ENCODE results near the gene CCDC160.

DNA sequence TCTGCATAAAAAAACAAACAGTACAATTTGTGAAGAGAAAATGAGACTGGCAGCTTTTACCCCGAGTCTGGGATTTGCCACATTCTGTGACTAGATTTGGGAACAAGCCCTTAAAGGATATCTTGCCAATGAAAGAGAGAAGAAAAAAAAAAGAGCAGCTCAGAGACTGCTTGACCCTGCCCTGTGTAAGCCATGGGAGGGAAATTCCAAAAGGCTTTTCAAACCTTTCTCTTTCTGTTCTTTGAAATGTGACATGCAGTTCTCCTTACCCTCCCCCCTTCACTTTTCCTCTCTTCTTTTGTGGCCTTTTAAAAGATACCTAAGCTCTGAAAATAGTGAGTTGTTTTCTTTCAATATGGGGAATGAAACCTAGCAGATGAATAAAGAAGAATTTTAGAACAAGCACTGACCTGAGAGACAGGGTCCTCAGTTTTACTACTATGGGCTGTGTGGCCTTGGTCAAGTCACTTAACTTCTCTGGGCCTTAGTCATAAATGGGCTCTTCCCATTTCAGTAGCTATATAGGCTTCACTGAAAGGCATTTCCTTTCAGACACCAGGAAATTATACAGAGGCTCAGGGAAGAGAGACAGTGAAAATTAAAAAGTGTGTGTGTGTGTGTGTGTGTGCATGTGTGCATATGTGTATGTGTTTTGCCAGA lies 5.1 kb downstream of the CCDC160 start:
- TF ChIP-seq, protein P1, sequence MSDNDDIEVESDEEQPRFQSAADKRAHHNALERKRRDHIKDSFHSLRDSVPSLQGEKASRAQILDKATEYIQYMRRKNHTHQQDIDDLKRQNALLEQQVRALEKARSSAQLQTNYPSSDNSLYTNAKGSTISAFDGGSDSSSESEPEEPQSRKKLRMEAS (IDR thresholded peaks at IDR 0.05) = no peak
- TF ChIP-seq EP300 (IDR thresholded peaks at IDR 0.05; ENCODE audit: borderline replicate concordance) = no peak
- no peak for TF ChIP-seq RAD21 (IDR thresholded peaks at IDR 0.05; ENCODE audit: low read depth)
- TF ChIP-seq TEAD4 (IDR thresholded peaks at IDR 0.05) = no peak
- TF ChIP-seq ZBTB7A (IDR thresholded peaks at IDR 0.05; ENCODE audit: low read depth) = no peak
- TF ChIP-seq, protein P2, sequence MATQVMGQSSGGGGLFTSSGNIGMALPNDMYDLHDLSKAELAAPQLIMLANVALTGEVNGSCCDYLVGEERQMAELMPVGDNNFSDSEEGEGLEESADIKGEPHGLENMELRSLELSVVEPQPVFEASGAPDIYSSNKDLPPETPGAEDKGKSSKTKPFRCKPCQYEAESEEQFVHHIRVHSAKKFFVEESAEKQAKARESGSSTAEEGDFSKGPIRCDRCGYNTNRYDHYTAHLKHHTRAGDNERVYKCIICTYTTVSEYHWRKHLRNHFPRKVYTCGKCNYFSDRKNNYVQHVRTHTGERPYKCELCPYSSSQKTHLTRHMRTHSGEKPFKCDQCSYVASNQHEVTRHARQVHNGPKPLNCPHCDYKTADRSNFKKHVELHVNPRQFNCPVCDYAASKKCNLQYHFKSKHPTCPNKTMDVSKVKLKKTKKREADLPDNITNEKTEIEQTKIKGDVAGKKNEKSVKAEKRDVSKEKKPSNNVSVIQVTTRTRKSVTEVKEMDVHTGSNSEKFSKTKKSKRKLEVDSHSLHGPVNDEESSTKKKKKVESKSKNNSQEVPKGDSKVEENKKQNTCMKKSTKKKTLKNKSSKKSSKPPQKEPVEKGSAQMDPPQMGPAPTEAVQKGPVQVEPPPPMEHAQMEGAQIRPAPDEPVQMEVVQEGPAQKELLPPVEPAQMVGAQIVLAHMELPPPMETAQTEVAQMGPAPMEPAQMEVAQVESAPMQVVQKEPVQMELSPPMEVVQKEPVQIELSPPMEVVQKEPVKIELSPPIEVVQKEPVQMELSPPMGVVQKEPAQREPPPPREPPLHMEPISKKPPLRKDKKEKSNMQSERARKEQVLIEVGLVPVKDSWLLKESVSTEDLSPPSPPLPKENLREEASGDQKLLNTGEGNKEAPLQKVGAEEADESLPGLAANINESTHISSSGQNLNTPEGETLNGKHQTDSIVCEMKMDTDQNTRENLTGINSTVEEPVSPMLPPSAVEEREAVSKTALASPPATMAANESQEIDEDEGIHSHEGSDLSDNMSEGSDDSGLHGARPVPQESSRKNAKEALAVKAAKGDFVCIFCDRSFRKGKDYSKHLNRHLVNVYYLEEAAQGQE (IDR thresholded peaks at IDR 0.05; ENCODE audit: low read depth) = no peak
- TF ChIP-seq TCF12 (IDR thresholded peaks at IDR 0.05; ENCODE audit: low read depth) = no peak
- TF ChIP-seq, protein P3, sequence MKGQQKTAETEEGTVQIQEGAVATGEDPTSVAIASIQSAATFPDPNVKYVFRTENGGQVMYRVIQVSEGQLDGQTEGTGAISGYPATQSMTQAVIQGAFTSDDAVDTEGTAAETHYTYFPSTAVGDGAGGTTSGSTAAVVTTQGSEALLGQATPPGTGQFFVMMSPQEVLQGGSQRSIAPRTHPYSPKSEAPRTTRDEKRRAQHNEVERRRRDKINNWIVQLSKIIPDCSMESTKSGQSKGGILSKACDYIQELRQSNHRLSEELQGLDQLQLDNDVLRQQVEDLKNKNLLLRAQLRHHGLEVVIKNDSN (IDR thresholded peaks at IDR 0.05) = no peak
- no peak for TF ChIP-seq CEBPB (IDR thresholded peaks at IDR 0.05)
- TF ChIP-seq TAF1 (IDR thresholded peaks at IDR 0.05; ENCODE audit: low read depth) = no peak
- TF ChIP-seq NFIC (IDR thresholded peaks at IDR 0.05) = no peak
